ENCODE measurements around the gene SLC22A31.
"Not testable (repeated sequence)": the region's sequence is repeated elsewhere in the genome, so short reads cannot be mapped to it uniquely, and the experiment has no call there.

Gene SLC22A31

GRCh38 chr16:89200124-89200849 is at the start of gene SLC22A31:
TSS of gene SLC22A31 (minus strand) at chr16:89200537. CDS start at chr16:89200501, 36 bp downstream.
- peak; percentile 8 for DNase-seq

GRCh38 chr16:89248196-89248982 is 48.1 kb upstream of the SLC22A31 start:
- DNase-seq, result no peak

GRCh38 chr16:89247734-89248075 is 47.4 kb upstream of the SLC22A31 start:
- not testable (repeated sequence) for DNase-seq

GRCh38 chr16:89246903-89247733 is 46.8 kb upstream of the SLC22A31 start:
- DNase-seq, result peak; percentile 70

GRCh38 chr16:89246383-89246902 is 46.1 kb upstream of the SLC22A31 start:
- peak; percentile 5 for DNase-seq

- no peak for DNase-seq
Measured at GRCh38 chr16:89244754-89245153, 44.4 kb upstream of the SLC22A31 start.

- not testable (repeated sequence) for DNase-seq
Measured at GRCh38 chr16:89244264-89244663, 43.9 kb upstream of the SLC22A31 start.

- DNase-seq, result no peak
Measured at GRCh38 chr16:89243664-89244063, 43.3 kb upstream of the SLC22A31 start.

- peak; percentile 40 for DNase-seq
Measured at GRCh38 chr16:89242795-89243200, 42.5 kb upstream of the SLC22A31 start.

- peak; percentile 67 for DNase-seq
Measured at GRCh38 chr16:89241187-89242007, 41.1 kb upstream of the SLC22A31 start.

GRCh38 chr16:89237733-89238132 is 37.4 kb upstream of the SLC22A31 start:
- DNase-seq, result no peak

- no peak for DNase-seq
Measured at GRCh38 chr16:89233678-89234490, 33.5 kb upstream of the SLC22A31 start.

- no peak for DNase-seq
Measured at GRCh38 chr16:89232107-89232506, 31.8 kb upstream of the SLC22A31 start.

- DNase-seq, result no peak
Measured at GRCh38 chr16:89230255-89230654, 29.9 kb upstream of the SLC22A31 start.

- no peak for DNase-seq
Measured at GRCh38 chr16:89224665-89225064, 24.3 kb upstream of the SLC22A31 start.

GRCh38 chr16:89222931-89223330 is 22.6 kb upstream of the SLC22A31 start:
- DNase-seq, result no peak

GRCh38 chr16:89221604-89222003 is 21.3 kb upstream of the SLC22A31 start:
- no peak for DNase-seq

GRCh38 chr16:89219365-89219764 is 19.0 kb upstream of the SLC22A31 start:
- no peak for DNase-seq

- peak; percentile 81 for DNase-seq
Measured at GRCh38 chr16:89217388-89218191, 17.3 kb upstream of the SLC22A31 start, which contains the start of gene ZNF778. TSS of gene ZNF778 (plus strand) at chr16:89217703. CDS start at chr16:89221128, 3,425 bp downstream.

- DNase-seq, result no peak
Measured at GRCh38 chr16:89217138-89217387, 16.7 kb upstream of the SLC22A31 start.
